GOT3 (cell line): ENCODE measurements around the gene BCL11B.

ENCODE experiments used
- DNase-seq: peaks from one replicate; lab custom pipeline; 2025; ENCODE audit warnings: mixed read lengths; lab: John Stamatoyannopoulos, UW

Gene BCL11B

DNA sequence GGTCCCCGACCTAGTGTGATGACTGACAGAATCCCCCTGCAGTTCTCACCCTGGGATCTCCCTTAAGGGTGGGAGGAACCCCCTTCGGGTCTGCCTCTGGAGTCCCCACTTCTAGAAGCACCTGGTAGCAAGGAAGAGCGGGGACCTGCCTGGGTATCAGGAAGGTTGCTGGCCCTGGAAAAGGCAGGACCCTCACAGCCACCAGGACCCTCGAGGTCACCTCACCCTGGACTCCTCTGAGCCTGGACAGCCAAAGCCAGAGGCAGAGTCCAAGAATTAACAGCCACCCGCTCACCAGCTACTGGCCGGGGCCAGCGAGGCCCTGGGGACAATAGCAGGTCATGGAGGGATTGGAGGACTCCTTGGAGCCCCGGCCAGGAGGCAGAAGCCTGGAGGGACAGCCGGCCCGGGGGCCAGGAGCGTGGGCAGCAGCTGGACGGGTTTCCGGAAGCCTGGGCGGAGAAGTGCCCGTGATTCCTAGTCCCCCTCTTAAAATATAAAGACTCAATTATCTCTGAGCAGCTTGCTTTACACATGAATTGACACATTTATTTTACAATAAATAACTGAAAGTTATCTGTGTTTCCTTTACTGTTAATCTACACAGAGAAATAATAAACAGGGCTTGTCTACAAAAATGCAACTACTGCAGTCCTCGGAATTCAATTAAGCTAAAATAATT is 17.5 kb downstream of the BCL11B start:
- DNase-seq: no peak

DNA sequence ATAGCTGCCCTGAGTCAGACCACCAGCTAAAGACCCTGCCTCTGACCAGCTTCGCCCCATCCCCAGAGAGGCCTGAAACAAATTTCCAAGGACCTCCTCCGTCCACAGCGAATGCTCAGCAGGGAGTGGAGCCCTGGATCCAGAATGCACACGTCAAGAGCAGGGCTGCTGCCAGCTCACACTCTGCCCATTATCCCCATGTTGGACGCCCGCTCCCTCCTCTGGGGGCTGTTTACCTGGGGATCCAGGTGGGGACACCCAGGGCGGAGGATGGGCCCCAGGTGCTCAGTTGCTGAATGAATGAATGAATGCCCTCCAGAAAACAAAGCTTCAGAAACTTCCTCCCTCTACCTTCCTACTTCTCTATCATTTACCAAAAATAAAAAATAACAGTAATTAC is 18.1 kb downstream of the BCL11B start:
- DNase-seq: no peak

DNA sequence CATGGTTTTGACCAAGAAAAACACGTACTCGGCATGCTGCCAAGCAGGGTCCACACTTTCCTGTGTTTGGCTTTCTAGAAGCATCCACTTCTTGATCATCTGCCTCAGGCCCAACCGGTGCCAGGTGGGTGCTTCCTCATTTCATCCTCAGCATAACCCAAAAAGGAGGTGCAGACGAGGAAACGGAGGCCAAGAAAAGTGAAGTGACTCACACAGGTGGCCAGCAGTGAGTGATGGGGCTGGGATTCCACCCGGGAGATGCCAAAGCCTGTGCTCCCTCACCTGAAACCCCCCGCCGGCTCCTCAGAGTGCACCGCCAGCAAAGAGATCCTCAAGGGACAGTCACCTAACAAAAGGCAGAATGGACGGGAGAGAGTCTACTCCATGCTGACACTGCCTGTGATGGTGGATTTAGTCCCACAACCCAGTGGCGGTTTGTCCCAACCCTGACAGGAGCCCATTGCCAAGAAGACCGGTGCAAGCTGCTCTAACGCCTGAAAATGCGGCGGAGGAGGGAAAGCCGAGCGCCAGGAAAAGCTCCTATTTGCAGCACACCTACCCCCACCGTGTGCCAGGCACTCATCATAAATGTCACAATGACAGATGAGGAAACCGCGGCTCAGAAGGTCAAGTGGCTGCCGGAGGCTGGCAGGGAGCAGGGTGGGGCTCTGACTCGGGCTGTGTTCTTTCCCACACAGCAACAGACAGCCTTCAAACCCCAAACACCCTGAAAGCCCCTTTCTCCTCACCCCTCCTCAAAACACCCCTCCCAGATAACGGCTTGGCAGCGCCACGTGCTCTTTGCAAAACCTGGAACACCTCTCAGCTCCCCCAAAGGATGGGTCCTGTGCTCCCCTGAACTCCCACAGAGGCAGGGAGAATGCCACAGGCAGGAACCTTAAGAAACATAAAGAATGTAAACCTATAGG is 18.8 kb downstream of the BCL11B start:
- no peak for DNase-seq

DNA sequence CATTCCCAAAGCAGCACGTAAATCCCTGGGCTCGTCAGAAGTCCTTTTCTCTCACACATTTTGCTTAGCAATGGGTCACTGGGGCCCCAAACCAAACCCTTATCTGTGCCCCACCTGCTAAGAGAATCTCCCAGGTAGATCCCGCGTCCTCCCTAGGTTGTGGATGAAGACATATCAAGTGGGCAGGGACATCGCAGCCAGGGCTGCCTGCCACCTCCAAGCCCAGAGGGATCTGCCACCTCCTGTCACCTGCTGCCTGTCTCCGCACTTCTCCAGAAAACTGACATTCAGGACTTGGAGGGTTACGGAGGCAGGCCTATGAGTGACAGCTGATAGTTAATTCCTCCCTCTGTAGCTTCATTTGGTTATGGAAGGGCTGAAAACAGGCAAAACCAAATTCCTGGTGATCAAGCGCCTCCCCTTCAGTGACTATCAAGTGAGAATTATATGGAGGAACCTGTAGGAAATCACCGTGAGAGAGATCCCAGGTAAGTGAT is 19.5 kb downstream of the BCL11B start:
- DNase-seq: no peak

DNA sequence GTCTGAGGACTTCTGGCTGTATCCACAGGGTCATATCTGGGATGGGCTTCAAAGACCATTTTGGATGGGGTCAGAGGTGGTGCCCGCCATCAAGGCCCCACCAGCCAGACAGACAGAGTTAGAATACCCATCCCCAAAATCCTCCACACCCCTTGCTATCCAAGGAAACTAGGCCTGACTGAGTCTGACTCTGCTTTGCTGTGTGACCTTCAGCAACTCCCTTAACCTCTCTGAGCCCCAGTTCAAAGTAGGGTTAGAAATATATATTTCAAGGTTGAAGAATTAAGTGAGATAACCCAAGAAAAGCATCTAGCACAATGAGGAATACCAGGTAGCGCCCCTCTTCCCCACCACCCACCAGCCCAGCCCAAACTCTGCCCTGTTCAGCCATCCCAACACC is 20.3 kb downstream of the BCL11B start:
- no peak for DNase-seq

DNA sequence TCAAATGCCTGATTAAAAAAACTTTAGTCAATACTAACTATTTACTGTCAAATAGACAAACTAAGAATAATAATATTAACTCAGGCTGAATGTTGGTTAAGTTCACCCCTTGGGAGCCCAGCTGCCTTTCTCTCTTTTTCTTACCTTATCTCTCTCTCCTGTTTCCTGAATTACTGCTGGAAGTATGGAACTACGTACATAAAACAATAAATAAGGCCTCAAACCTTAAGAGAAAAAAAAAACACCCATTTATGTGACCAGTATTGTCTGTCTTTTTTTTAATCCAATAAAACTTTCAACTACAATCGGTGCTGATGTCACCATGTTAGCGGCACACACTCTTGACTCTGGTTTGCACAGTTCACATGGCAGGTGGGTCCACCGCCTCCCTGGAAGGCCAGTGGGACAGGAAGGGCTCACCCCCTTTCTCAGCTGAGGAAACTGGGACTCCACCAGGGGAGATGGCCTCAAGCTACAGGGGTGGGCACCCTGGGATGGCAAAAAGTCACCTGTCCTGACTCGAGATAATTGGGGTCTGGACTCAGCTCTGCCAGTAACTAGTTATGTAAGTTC is 21.3 kb downstream of the BCL11B start:
- DNase-seq: no peak

DNA sequence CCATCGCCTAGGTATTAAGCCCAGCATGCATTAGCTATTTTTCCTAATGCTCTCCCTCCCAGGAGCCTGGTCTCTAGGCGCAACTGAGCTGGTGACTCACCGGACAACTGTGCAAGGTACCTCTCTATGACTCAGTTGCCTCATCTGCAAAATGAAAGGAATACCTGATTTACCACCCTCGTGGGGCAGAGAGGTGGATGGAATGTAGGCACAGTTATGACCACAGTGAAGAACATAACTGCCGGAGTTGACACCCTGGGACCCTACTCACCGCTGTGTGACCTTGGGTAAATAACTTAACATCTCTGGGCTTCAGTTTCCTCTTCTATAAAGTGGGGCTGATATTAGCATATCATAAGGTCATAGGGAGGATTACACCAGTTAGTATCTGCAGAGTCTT is 22.6 kb downstream of the BCL11B start:
- no peak for DNase-seq

DNA sequence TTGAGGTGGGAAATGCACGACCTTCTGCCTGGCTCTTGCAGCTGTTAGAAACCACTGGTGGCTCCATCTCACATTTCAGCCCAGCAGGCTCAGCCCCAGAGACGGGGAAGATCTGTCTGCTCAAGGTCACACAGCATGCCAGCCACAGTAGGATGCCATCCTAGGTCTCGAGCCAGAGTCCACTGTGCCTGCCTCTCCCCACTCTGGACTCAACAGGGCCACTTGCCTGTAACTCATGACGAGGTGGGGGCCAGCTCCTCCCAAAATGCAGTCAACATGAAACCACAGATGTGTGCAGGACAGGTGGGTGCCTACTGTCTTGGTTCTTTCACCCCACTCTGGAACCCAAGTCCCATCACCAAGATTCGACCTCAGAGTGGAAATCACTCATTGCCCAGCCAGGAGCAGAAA is 23.2 kb downstream of the BCL11B start:
- DNase-seq: no peak

DNA sequence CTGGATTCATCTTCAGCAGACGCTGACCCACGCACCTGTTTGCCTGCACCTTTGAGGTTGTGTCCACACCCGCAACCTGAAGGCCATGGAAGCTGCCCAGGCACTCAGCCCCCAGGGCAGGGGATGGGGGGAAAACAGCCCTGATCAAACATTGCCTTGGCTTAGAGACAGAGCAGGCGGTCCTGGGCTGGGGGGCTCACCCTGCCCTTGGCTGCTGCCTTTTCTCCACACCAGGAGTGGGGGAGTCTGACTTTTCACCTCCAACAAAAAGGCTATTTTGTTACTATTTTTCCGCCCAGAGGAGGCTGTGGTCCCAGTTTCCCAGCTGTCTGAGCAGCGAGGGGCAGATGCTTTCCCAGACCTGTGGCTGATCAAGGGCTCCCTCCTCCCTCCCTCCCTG is 24.2 kb downstream of the BCL11B start:
- no peak for DNase-seq

DNA sequence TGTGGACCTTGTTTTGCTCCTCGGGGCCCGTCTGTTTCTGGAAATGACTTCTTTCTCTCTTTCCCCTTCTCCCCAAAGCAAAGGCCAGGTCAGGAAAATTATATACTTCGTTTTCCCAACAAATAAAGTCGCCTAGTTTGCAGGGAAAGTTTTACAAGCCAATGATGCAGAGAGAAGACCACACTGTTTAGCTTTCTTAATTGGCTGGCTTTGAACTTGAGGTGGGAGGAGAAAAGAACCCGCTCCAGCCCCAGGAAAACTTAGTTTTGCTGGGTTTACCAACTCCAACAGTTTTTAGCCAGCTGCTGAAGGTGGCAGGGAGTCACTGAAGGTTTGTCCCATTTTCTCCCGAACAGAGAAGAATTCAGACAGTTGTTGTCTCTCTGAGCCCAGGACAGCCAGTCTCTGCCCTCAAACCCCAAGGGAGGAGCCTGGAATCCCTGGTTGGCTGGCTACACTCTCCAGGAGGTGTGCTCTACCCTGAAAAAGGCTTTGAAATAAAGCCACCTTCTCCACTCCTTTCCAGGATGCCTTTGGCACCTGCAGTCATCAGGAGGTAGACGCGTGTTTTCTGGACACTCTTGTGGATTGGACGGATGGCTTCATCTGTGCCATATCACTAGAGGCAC is 24.8 kb downstream of the BCL11B start:
- no peak for DNase-seq

DNA sequence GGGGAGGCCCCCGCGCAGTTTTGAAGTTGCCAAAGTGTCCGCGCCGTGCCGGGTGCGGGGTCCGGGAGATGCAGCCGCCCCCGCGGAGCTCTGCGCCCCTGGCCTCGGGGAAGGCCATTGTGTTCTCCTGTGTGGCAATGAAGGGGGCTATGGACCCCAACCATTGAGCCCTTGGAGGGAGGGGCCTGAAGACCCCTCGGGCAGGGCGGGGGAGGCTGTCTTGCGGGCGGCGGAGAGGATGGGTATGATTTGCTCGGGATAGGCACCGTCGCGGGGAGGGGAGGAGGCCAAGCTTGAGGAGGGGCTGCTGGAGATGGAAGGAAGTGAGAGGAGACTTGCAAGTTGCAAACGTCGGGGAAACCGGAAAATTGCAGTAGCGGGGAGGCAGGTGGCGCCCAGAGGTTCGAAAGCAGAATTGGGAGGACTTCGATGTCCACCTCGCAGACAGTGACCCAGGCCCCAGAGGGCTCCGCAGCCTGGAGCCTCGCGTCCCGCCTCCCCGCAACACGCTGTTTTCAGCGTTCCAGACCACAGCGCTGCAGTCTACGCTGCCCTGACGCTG is 25.4 kb downstream of the BCL11B start:
- DNase-seq: no peak

DNA sequence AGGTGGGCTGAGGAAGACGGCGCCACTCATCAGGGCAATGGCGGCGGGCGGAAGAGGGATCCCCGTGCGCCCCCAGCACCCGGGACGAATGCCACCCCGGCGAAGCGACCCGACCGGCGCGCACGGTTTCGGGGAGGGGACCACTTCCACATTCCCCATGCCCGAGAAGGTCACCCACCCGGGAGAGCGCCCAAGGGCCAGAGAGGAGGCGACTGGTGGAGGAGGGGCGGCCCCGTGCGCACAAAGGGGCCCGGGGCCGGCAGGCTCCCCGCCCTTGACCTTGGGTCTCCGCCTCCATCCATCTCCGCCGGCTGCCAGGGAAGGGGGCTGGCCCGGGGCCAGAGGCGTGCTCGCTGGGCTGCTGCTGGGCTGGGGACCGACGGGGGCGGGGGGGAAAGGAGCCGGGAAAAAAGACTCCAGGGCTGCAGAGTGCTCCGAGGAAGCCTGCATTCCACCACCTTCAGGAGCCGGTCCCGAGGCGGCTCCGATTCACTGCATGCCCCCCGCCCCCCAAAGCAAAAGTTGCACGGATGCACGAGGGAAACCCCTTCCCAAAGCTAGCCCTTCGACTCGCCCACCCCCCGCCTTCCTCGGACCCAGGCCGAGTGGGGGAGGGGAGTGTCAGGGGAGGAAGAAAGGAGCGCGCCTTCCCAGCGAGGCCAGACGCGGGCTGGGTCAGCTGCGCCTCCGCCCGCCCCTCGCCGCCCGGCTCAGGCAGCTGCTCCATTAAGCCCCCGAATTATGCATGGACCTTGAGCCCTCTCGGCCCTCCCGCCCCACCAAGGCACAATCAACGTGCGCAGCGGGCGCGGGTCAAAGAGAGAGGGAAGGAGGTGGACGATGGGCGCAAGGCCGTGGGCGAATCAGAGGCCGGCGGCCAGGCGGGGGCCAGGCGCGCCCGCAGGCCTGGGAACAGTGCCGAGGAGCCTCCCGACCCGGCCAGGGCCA is 26.2 kb downstream of the BCL11B start:
- DNase-seq: no peak

DNA sequence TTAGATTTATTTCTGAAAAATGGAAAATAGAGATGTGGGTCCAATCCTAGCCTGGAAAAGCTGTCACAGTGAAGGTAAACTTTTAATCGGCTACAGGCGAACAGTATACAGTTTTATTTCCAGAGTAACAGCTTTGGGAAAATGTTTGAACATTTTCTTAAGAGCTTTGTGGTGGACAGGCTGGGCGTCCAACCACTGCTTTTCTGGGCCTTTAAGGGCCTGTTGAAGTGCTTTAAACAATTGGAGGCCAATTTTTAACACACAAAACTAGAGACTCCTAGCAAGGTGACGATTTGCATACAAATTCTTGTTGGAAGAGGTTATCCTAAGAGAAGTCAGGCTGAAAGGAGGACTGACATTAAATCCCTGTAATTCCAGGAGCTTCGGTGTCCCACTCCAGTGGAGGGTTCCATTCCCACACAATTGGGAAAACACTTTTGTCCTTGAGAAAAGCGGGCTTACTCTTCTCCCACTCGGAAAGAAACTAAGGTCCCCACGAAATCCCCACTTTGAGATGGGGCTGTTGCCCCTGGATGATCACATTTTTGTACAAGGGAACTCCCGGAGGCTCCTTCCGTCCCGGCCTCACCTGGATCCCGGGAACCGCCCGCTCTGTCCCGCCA is 26.9 kb downstream of the BCL11B start:
- DNase-seq: no peak

DNA sequence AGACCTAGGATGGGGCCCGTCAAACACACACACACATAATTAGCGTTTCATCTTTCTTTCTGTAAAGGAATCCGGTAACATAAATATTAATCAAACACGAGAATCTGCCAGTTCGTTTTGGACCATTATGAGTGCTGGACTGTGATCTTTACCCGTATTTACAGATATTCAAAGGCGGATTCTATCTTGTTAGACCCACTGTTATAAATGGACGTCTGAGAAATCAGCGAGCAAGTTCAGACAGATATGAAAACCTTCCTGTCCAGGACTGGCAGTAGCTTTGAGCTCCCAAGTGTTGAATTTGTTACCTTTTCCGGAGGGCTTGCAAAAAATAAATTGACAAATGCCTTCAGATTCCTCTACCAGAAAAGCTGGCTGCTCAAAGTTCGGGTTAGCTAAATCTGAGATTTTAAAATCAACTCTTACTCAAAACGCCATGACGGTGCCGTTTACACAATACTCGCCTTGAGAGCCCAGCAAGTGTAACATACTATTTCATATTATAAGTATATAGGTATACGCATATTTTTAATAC is 27.6 kb downstream of the BCL11B start:
- no peak for DNase-seq

DNA sequence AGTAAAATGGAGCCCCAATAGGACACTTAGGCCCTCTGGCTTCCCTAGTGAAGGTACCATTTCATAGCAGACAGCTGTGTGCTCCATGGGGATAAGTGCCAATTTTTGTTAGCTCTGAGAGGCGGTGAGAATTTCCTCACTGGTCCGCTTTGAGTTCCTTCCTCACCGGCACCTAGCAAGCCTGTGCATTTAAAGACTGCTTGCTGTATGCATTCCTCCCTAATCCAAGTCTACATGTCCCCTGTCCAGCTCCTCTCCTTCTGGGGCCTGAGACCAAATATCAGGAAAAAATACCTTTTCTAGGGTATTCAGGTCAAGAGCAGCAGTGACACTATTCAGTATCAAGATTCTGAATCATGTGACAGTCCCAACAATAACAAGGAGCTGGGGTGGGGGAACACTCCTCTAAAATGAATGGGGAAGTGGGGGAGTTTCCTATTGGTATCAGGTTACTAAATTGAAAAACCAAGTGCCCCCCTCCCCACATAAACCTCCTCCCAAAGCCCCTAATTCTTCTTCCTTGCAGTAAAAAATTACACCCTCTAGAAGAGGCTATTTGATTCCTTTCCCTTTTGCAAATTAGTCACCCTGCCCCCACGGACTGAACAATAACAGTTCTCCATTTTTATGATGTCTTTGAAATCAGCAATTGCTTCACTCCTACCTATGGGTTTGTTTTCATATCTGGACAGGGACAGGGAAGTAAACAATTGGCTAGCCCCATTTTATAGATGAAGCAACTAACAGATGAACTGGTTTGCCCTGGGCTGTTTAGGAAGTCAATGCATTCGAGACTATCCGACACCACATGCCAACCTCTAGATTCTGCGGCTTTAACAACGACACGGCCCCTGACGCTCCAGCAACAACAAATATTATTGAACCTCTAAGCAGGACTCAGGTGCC is 28.9 kb downstream of the BCL11B start:
- no peak for DNase-seq

DNA sequence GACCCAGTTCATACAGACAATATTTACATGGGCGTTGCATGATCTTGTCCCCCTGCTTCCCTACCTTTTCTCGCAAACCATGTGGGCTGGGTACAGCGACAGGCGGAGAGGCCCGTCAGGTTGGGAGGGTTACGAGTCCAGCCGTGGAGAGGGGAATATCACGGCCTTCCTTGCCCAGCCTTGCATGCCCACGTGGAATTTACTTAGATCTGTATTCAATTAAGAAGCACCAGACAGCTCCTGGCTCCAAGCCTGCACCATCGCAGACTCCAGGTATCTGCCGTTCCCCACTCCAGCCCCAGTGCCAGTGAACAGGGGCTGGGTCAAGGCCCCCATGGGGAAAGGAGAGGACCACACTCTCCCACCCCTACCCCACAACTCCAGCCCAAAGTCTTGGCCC is 29.8 kb downstream of the BCL11B start:
- DNase-seq: no peak

DNA sequence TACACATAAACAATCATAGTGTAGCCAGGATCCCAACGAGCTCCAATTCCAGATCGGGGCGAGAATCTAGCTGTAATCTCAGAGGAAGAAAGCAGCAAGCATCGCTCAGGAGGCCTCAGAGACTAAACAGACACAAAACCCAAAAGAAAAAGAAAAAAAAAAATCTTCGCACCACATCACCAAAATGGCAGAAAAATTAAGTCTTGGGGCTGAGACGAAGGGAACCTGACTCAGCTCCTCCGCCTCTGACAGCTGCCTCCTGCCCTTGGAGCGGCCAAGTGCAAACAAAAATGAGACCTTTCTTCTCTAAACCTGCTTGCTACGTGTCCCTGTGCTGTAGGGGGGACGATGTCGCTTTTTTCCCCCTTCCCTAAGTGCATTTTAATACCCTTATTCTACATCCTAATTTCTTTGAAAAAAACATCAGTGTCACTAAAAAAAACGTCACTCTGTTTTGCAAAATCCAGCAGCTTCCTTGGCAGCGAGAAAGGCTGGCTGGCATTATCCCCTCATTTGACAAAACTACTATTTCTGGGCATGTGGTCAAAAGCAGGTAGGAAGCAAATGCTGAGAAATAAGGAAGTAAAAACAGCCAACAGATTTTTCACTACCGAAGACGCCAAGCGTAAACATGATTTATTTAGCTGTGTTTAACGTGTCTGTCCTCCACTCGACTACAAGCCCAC is 30.5 kb downstream of the BCL11B start:
- DNase-seq: no peak

DNA sequence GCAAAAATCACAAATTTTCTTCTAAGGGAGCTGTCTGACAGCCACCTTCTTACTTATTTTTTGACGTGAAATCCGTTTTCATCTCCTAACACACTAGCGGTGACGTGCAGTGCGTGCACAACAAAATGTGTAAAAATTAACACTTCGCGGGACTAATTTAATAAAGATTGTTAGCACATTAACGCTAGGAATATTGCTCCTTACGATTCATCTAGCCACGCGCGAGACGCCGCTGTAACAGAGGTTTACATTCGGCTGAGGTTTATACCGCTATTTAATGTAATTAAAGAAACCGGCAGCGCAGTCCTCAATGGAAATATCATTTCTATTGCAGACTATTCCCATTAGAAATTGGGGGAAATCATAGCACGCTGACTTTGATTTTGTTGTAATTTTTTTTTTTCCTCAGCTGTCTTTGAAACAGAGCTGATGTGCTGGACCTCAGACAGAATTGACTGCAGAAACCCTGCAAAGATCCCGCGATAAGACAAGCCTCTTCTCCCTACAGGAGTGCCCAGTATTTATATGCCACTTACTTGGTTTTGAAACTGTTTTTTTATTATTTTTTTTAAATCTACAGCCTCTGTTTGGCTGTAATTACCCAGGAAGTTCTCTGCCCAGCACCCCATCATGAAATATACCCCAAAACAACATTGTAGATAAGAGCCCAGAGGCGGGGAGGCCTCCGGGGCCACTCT is 31.2 kb downstream of the BCL11B start:
- DNase-seq: no peak
